Neural progenitor cell (in vitro differentiated cells): ENCODE data around the gene CIART.
"Not testable (repeated sequence)": the region's sequence is repeated elsewhere in the genome, so short reads cannot be mapped to it uniquely, and the experiment has no call there.

Experiments used
- EZH2 ChIP-seq: fragments of 200-600 bp; sonication (generic); IDR thresholded peaks from 2 replicates; pipeline ENCODE4 v1.6.1; 2017; ENCODE audit warnings: antibody characterized with exemption, mild to moderate bottlenecking, moderate library complexity
- TF ChIP-seq, protein P1 (sequence below): fragments of 200-600 bp; sonication (generic); IDR thresholded peaks from 2 replicates; pipeline ENCODE4 v1.5.1; 2017; ENCODE audit warnings: antibody characterized with exemption, mild to moderate bottlenecking

DNA sequence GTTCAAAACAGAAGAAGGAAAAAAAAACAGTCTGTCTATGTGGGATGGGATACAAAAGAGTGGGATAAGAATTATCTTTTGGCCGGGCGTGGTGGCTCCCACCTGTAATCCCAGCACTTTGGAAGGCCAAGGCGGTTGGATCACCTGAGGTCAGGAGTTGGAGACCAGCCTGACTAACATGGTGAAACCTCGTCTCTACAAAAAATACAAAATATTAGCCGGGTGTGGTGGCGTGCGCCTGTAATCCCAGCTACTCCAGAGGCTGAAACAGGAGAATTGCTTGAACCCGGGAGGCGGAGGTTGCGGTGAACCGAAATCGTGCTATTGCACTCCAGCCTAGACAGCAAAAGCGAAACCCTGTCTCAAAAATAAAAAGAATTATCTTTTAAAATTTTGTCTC is 45.2 kb upstream of the CIART start:
- TF ChIP-seq EZH2: not testable (repeated sequence)
- TF ChIP-seq, protein P1, sequence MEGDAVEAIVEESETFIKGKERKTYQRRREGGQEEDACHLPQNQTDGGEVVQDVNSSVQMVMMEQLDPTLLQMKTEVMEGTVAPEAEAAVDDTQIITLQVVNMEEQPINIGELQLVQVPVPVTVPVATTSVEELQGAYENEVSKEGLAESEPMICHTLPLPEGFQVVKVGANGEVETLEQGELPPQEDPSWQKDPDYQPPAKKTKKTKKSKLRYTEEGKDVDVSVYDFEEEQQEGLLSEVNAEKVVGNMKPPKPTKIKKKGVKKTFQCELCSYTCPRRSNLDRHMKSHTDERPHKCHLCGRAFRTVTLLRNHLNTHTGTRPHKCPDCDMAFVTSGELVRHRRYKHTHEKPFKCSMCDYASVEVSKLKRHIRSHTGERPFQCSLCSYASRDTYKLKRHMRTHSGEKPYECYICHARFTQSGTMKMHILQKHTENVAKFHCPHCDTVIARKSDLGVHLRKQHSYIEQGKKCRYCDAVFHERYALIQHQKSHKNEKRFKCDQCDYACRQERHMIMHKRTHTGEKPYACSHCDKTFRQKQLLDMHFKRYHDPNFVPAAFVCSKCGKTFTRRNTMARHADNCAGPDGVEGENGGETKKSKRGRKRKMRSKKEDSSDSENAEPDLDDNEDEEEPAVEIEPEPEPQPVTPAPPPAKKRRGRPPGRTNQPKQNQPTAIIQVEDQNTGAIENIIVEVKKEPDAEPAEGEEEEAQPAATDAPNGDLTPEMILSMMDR: not testable (repeated sequence)
